Measurements from ENCODE around the gene STRBP. TPM values are rescaled to one million over a fixed set of nuclear protein-coding genes. Genes with fewer than 3 reads are reported as not detected.
"Not testable (repeated sequence)": the region's sequence is repeated elsewhere in the genome, so short reads cannot be mapped to it uniquely, and the experiment has no call there.

STRBP gene
- total RNA-seq, 2 donors from 2014 or later, result 20.1 to 24.5 TPM

DNA sequence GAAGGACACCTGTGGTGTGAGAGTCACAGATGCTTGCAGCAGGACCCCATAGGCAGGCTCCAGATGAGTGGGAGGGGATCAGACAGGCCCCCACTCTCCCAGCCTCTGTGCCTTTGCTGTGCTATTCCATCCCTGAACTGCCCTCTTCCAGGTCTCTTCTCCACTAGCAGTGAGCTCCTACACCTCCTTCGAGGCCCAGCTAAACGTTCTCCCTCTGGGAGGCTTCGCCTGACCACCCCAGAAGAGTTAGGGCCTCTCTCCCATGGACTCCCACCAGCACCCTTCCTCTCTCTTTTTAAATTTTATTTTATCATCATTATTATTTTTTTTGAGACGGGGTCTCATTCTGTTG lies 35.9 kb upstream of the STRBP start:
- TF ChIP-seq, protein P1, sequence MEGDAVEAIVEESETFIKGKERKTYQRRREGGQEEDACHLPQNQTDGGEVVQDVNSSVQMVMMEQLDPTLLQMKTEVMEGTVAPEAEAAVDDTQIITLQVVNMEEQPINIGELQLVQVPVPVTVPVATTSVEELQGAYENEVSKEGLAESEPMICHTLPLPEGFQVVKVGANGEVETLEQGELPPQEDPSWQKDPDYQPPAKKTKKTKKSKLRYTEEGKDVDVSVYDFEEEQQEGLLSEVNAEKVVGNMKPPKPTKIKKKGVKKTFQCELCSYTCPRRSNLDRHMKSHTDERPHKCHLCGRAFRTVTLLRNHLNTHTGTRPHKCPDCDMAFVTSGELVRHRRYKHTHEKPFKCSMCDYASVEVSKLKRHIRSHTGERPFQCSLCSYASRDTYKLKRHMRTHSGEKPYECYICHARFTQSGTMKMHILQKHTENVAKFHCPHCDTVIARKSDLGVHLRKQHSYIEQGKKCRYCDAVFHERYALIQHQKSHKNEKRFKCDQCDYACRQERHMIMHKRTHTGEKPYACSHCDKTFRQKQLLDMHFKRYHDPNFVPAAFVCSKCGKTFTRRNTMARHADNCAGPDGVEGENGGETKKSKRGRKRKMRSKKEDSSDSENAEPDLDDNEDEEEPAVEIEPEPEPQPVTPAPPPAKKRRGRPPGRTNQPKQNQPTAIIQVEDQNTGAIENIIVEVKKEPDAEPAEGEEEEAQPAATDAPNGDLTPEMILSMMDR (IDR thresholded peaks at IDR 0.05), result no peak
- TF ChIP-seq POLR2AphosphoS5 (IDR thresholded peaks at IDR 0.05), result no peak
- no peak for TF ChIP-seq POLR2A (IDR thresholded peaks at IDR 0.05)
- H3K4me1 ChIP-seq (replicated peaks), result no peaks in the 10 kb centered on the region
- H3K36me3 ChIP-seq, result no peaks in the 10 kb centered on the region
- no peak overlapping the region for H3K4me3 ChIP-seq
- intact Hi-C loops (cut with DNase I), result no loop called here
- no peaks in the 10 kb centered on the region for H3K9me3 ChIP-seq
- WGBS, result 93% methylated on average over 4 of the region's 4 CpGs
- H3K27me3 ChIP-seq (replicated peaks; ENCODE audit: insufficient read depth), result no peaks in the 10 kb centered on the region
- no peak overlapping the region for H3K27ac ChIP-seq
- no peak for DNase-seq (ENCODE audit: low spot score)

DNA sequence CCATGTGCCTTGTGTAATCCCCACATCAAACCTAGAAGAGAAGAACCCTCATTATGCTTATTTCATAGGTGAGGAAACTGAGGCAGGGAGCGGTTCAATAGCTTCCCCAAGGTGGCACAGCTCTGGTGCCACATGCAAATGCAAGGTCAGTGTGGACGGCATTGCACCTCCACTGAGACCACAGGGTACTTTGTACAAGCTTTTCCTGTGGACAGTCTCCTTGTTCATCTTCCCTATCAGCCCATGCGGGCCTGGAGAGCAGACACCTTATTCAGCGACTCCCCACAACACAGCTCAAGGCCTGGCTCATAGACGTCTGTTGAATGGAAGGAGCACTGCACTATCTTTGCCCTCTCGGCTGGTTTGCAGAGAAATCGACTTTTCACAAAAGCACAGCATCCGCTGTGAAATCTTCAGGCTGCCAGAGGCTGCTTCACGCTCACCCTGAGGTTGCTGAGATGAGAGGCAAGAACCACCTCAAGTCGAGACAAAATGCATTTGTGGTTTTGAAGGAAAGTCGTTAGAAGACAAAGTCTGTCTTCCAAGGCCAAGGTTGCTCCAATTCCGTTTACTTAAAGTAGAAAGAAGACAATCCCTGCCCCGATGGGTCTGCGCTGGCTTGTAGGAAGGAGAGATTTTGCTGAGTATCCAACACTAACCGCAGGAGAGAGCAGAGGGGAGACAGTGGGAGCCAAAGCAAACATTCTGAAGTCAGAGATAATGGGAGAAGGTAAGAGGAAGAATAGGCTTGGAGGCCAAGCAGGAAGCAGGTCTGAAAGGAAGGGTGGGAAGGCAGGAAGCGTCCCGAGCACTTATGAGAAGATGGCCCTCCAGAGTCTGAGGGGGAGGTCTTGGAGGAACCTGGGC lies 34.2 kb upstream of the STRBP start:
- TF ChIP-seq POLR2AphosphoS5 (IDR thresholded peaks at IDR 0.05) (no peak), POLR2A (IDR thresholded peaks at IDR 0.05) (no peak)
- TF ChIP-seq, protein P1 (IDR thresholded peaks at IDR 0.05), result no peak
- DNase-seq (ENCODE audit: low spot score), result no peak

GRCh38 chr9:123301936-123302335 lies 33.5 kb upstream of the STRBP start:
- H3K36me3 ChIP-seq; H3K4me1 ChIP-seq (replicated peaks); intact Hi-C loops (cut with DNase I); H3K27ac ChIP-seq; DNase-seq (ENCODE audit: low spot score); H3K27me3 ChIP-seq (replicated peaks; ENCODE audit: insufficient read depth); H3K4me3 ChIP-seq; H3K9me3 ChIP-seq: not testable (repeated sequence)
- 97% methylated on average over 13 of the region's 13 CpGs for WGBS

More for the DNA sequence above, 34.2 kb upstream of the STRBP start:
- WGBS, result 69% methylated on average over 17 of the region's 17 CpGs
- intact Hi-C loops (cut with DNase I), result no loop called here
- Histone ChIP-seq H3K27me3 (replicated peaks; ENCODE audit: insufficient read depth) (no peaks in the 10 kb centered on the region), H3K27ac (no peak overlapping the region), H3K9me3 (no peaks in the 10 kb centered on the region), H3K36me3 (no peaks in the 10 kb centered on the region), H3K4me1 (replicated peaks) (no peaks in the 10 kb centered on the region), H3K4me3 (no peak overlapping the region)

DNA sequence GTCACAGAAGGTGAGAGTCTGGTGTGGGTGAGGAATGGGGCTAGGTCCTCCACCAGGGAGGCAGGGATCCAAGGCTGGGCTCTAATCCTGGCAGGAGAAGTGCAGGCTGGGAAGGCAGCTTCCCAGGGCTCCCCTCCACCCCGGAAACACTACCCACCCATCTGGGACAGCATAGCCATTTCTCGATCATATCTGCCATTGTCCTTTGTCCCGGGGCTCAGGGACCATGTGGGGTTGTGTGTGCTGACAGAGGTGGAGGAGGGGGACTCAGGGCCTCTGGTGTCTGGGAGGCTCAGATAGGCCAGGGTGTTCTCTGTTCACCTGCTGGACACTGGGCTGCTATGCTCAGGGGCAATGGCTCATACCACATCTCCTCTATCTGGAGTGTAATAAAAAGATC lies 32.2 kb upstream of the STRBP start:
- Histone ChIP-seq H3K27me3 (replicated peaks; ENCODE audit: insufficient read depth) (no peaks in the 10 kb centered on the region), H3K4me3 (no peak overlapping the region), H3K9me3 (no peaks in the 10 kb centered on the region), H3K36me3 (no peaks in the 10 kb centered on the region), H3K27ac (no peak overlapping the region), H3K4me1 (replicated peaks) (no peaks in the 10 kb centered on the region)
- TF ChIP-seq POLR2AphosphoS5 (IDR thresholded peaks at IDR 0.05) (no peak), POLR2A (IDR thresholded peaks at IDR 0.05) (no peak)
- TF ChIP-seq, protein P1 (IDR thresholded peaks at IDR 0.05), result no peak
- WGBS, result 81% methylated on average over 3 of the region's 3 CpGs
- intact Hi-C loops (cut with DNase I), result no loop called here
- DNase-seq (ENCODE audit: low spot score), result no peak

DNA sequence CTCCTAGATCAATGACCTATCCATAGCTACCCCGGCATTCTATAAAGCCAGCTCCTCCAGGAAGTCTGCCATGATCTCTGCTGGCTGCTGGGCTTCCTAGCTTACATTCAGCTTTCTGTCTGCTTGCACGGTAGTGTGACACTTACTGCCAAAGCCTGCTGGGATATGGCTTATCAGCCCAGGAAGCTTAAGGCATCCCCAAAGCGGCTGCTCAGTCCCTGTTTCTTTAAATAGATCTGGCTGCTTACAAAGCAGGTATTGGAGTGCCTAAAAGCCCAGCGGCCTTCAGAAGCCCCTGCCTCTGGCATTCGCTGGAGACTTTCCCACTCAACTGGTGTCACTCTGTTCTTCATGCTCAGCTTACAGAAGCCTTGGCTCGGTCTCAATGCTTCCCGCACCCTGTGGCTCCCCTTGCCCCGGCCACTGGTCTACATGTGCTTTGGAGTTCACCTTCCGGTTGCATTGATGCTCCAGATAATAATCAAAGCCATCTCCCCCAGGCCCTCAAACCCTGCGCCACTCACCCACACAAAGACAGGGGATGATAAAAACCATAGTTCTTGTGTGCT lies 31.3 kb upstream of the STRBP start:
- Histone ChIP-seq H3K27me3 (replicated peaks; ENCODE audit: insufficient read depth) (no peaks in the 10 kb centered on the region), H3K9me3 (no peaks in the 10 kb centered on the region), H3K4me3 (no peak overlapping the region), H3K27ac (no peak overlapping the region), H3K4me1 (replicated peaks) (no peaks in the 10 kb centered on the region), H3K36me3 (no peaks in the 10 kb centered on the region)
- no peak for DNase-seq (ENCODE audit: low spot score)
- TF ChIP-seq POLR2AphosphoS5 (IDR thresholded peaks at IDR 0.05) (no peak), POLR2A (IDR thresholded peaks at IDR 0.05) (no peak)
- TF ChIP-seq, protein P1 (IDR thresholded peaks at IDR 0.05), result no peak
- WGBS, result 60% methylated on average over 10 of the region's 10 CpGs
- intact Hi-C loops (cut with DNase I), result no loop called here

All from prostate gland (tissue), 2 donors.